Duodenal mucosa (tissue), 2 donors: ENCODE data around the gene CIITA.

ENCODE experiments used
- H3K27ac ChIP-seq: one replicate; pipeline ENCODE4 v1.7.0; 2013; ENCODE audit warnings: low read depth, low read length
- H3K27me3 ChIP-seq, 2 donors: one replicate each; pipeline ENCODE4 v1.7.0; 2013; ENCODE audit warnings: low read length in 2 of 2, control low read depth in 1 of 2; ENCODE audit not compliant: insufficient read depth in 2 of 2, control insufficient read depth in 1 of 2
- H3K36me3 ChIP-seq, 2 donors: one replicate each; pipeline ENCODE4 v1.7.0; 2013; ENCODE audit warnings: low read length in 2 of 2, control low read depth in 1 of 2; ENCODE audit not compliant: insufficient read depth in 2 of 2, control insufficient read depth in 1 of 2
- H3K4me1 ChIP-seq, 2 donors: one replicate each; pipeline ENCODE4 v1.7.0; 2013; ENCODE audit warnings: low read length in 2 of 2, control low read depth in 1 of 2; ENCODE audit not compliant: insufficient read depth in 2 of 2, control insufficient read depth in 1 of 2
- H3K4me3 ChIP-seq, 2 donors: one replicate each; pipeline ENCODE4 v1.7.0; 2013; ENCODE audit warnings: low read length in 2 of 2, low read depth in 1 of 2
- H3K9ac ChIP-seq, 2 donors: one replicate each; pipeline ENCODE4 v1.7.0; 2013; ENCODE audit warnings: low read length in 2 of 2, low read depth in 1 of 2
- H3K9me3 ChIP-seq, 2 donors: one replicate each; pipeline ENCODE4 v1.7.0; 2013; ENCODE audit warnings: low read length in 2 of 2, control low read depth in 1 of 2; ENCODE audit not compliant: control insufficient read depth in 1 of 2

Gene CIITA

DNA sequence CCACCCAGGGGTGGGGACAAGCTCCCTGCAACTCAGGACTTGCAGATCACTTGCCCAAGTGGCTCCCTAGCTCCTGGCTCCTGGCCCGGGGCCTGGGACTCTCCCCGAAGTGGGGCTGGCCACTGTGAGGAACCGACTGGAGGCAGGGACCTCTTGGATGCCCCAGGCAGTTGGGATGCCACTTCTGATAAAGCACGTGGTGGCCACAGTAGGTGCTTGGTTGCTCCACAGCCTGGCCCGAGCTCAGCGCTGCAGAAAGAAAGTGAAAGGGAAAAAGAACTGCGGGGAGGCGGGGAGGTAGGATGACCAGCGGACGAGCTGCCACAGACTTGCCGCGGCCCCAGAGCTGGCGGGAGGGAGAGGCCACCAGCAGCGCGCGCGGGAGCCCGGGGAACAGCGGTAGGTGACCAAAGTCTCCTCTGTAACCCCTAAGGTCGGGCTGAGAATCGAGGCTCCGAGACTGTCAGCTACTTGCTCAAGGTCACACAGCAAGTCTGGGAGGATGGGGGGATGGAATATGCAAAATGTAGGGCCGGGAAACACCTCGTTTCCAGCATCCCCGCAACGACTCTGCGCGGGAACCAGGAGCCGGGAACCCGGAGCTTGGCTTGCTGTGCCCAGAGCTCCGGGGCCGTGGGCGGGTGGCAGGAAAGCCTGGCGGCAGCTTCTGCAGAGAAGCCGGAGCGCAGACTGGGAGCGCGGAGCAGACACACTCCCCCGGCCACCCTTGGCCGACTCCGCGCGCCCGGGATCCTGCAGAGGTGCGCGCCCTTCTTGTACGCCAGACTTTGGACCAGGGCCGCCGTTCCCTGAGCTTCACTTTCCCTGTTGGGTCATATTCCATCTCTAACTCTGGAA lies 1.9 kb downstream of the CIITA start:
- Histone ChIP-seq H3K9me3 (no peaks in the 10 kb centered on the region), H3K9ac (peak overlapping the region; percentile 69 to 86), H3K4me1 (peaks cover 49% of the 10 kb centered on the region in 2 donors), H3K4me3 (peak overlapping the region; percentile 87 to 88), H3K36me3 (no peaks in the 10 kb centered on the region), H3K27ac (peak overlapping the region; percentile 80), H3K27me3 (peaks cover 0 to 5% of the 10 kb centered on the region in 2 donors)

- Histone ChIP-seq H3K36me3 (no peaks in the 10 kb centered on the region), H3K27ac (peak overlapping the region; percentile 68), H3K27me3 (no peaks in the 10 kb centered on the region), H3K4me1 (peaks cover 49 to 51% of the 10 kb centered on the region in 2 donors), H3K4me3 (peak overlapping the region; percentile 87 to 88), H3K9me3 (no peaks in the 10 kb centered on the region), H3K9ac (peak overlapping the region; percentile 69 to 86)
Measured at GRCh38 chr16:10879681-10880589, 2.9 kb downstream of the CIITA start.

DNA sequence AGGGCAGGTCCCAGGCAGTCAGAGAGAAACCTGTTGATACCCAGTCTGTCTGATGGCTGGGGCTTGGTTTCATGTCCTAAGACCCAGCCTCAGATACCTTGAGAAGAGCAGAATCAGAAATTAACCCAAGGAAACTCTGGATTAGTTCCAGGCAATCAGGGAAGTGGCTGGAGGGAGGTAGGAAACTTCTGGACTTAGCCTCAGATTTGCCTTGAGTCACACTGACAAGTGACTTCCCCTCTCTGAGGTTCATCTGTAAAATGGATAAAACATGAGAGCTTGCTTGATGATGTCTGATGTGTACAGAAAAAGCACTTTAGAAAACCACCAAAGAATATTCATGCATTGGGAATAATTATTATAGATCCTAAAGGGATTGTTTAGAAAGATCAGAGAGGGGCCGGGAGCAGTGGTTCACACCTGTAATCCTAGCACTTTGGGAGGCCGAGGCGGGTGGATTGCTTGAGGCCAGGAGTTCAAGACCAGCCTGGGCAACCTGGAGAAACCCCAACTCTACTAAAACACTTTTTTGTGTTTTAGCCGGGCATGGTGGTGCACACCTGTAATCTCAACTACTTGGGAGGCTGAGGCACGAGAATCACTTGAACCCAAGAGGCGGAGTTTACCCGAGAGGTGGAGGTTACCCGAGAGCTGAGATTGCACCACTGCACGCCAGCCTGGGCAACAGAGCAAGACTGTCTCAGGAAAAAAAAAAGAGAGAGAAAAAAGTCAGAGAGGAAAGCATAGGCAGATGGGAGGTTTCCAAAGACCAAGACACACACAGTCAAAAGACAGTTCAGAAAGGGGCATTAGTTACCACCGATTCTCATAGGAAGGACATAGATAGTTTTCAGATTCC lies 3.8 kb downstream of the CIITA start:
- H3K9me3 ChIP-seq: no peaks in the 10 kb centered on the region
- peaks cover 0 to 5% of the 10 kb centered on the region in 2 donors for H3K36me3 ChIP-seq
- no peak overlapping the region for H3K27ac ChIP-seq
- peaks cover 49 to 51% of the 10 kb centered on the region in 2 donors for H3K4me1 ChIP-seq
- peak overlapping the region; percentile 87 to 88 for H3K4me3 ChIP-seq
- H3K27me3 ChIP-seq: no peaks in the 10 kb centered on the region
- H3K9ac ChIP-seq: peak overlapping the region in 1 of 2 donors; percentile 86

DNA sequence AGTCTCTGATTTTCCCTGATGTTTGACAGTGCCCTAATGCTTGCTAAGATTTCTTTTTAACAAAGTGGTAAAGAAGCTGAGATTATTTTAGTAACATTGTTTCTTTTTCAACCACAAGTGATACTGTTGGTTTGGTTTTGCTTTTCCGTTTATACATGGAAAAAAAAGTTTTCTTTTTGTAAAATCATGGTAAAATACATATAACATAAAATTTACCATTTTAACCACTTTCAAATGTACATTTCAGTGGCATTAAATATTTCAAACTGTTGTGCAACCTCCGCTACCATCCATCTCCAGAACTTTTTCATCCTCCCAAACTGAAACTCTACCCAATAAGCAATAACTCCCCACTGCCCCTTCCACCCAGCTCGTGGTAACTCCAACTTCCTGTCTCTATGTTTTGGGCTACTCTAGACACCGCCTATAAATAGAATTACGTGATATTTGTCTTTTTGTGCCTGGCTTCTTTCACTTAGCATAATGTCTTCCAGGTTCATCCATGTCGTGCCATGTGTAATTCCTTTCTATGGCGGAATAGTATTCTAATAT lies 4.6 kb downstream of the CIITA start:
- Histone ChIP-seq H3K4me3 (no peak overlapping the region), H3K27me3 (no peaks in the 10 kb centered on the region), H3K4me1 (peaks cover 49 to 51% of the 10 kb centered on the region in 2 donors), H3K9ac (no peak overlapping the region), H3K9me3 (no peaks in the 10 kb centered on the region), H3K36me3 (peaks cover 0 to 5% of the 10 kb centered on the region in 2 donors), H3K27ac (no peak overlapping the region)

GRCh38 chr16:10883004-10883403 lies 6.0 kb downstream of the CIITA start:
- Histone ChIP-seq H3K9ac (no peak overlapping the region), H3K4me1 (peaks cover 41% of the 10 kb centered on the region in 2 donors), H3K27me3 (no peaks in the 10 kb centered on the region), H3K36me3 (peaks cover under 1 to 5% of the 10 kb centered on the region in 2 donors), H3K9me3 (no peaks in the 10 kb centered on the region), H3K4me3 (no peak overlapping the region), H3K27ac (no peak overlapping the region)

- Histone ChIP-seq H3K4me3 (no peak overlapping the region), H3K9me3 (no peaks in the 10 kb centered on the region), H3K36me3 (peaks cover 2 to 5% of the 10 kb centered on the region in 2 donors), H3K27ac (no peak overlapping the region), H3K4me1 (peaks cover 32 to 33% of the 10 kb centered on the region in 2 donors), H3K27me3 (no peaks in the 10 kb centered on the region), H3K9ac (no peak overlapping the region)
Measured at GRCh38 chr16:10885246-10885645, 8.2 kb downstream of the CIITA start.

GRCh38 chr16:10888320-10888937 lies 11.4 kb downstream of the CIITA start:
- no peak overlapping the region for H3K4me3 ChIP-seq
- H3K27ac ChIP-seq: no peak overlapping the region
- peaks cover 30 to 34% of the 10 kb centered on the region in 2 donors for H3K4me1 ChIP-seq

GRCh38 chr16:10889855-10890254 lies 12.9 kb downstream of the CIITA start:
- no peaks in the 10 kb centered on the region for H3K9me3 ChIP-seq
- no peak overlapping the region for H3K9ac ChIP-seq
- H3K36me3 ChIP-seq: peaks cover 2 to 5% of the 10 kb centered on the region in 2 donors
- H3K4me3 ChIP-seq: no peak overlapping the region
- H3K4me1 ChIP-seq: peaks cover 27 to 28% of the 10 kb centered on the region in 2 donors
- H3K27me3 ChIP-seq: no peaks in the 10 kb centered on the region
- H3K27ac ChIP-seq: no peak overlapping the region

More at GRCh38 chr16:10888320-10888937, 11.4 kb downstream of the CIITA start:
- H3K36me3 ChIP-seq: peaks cover 2 to 5% of the 10 kb centered on the region in 2 donors
- no peaks in the 10 kb centered on the region for H3K27me3 ChIP-seq
- no peaks in the 10 kb centered on the region for H3K9me3 ChIP-seq
- no peak overlapping the region for H3K9ac ChIP-seq

- H3K9ac ChIP-seq: no peak overlapping the region
- no peak overlapping the region for H3K27ac ChIP-seq
- peaks cover 27 to 28% of the 10 kb centered on the region in 2 donors for H3K4me1 ChIP-seq
- H3K27me3 ChIP-seq: no peaks in the 10 kb centered on the region
- H3K9me3 ChIP-seq: no peaks in the 10 kb centered on the region
- H3K4me3 ChIP-seq: no peak overlapping the region
- H3K36me3 ChIP-seq: peaks cover 7 to 12% of the 10 kb centered on the region in 2 donors
Measured at GRCh38 chr16:10892782-10893318, 15.8 kb downstream of the CIITA start.
